NCI-H82 (cell line): Measurements from ENCODE around the gene SWI5.

Experiments used
- DNase-seq: peaks from one replicate; lab custom pipeline; 2025; lab: John Stamatoyannopoulos, UW

SWI5 gene

DNA sequence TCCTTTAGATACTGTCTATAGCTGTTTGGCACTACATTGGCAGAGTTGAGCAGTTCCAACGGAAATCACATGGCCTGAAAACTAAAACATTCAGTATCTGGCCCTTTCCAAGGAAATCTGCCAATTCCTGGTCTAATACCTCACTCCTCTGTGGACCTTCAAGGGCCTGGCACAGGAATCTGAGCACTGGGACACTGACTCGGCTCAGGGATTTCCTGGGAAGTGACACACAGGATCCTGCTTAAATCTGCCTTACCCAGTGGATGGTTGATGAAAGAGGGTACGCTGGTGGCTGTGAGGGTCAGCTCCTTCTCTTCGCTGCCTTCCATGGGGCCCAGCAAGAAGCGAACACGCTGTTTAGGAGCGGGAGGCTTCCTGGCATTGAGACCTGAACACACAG lies 45.3 kb downstream of the SWI5 start:
- no peak for DNase-seq

DNA sequence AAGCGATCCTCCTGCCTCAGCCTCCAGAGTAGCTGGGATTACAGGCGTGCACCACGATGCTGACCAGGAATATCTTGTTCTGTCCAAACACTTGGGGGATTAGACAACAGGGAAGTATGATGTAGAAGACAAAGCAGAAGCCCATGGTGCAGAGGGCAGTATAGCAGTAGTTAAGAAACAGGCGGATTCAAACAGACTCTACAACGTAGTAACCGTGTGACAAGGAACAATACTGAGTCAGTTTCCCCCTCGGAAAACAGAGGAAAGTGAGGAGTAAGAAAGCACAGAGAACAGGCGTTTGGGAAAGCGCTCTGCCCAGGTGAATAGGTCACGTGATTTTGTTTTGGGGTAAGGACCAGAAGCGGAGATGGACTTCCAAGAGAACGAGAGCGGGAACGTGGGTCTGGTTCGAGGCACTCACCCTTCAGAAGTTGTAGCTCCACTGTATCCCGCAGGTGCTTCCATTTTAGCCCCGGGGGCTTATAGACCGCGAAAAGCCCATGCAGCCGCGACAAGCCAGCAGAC lies 45.9 kb downstream of the SWI5 start:
- no peak for DNase-seq

DNA sequence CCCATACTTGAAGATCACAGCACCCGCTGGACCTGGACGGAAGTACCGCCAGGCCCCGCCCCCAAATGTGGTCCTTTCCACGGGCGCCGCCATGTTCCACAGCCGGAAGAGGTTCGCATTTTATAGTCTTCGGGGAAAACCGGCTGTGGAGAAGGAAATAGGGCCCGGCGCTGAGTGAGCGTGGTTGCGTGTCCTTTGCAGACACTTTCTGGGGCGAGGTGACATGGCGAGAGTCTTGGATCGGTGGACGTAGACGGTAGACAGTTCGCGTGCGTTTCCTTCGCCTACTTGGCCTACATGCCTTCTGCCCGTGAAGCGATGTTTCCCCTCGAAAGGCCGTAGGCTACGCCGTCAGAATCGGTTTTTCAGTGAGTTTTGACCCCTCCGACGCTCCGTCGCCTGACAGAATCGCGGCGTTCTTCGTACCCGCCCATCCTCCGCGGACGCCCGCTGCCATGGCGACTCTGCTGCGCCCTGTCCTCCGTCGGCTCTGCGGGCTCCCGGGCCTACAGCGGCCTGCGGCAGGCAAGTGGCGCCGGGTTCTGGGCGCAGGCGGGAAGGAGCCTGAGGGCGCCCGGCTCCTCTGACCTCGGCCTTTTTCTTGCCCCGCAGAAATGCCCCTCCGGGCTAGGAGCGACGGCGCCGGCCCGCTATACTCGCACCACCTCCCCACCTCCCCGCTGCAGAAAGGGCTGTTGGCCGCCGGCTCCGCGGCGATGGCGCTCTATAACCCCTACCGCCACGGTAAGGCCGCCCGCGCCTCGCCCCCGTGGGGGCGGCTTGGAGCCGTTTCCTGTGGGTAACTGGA lies 46.5 kb downstream of the SWI5 start, which contains the start of the genes COQ4 and TRUB2:
Gene COQ4 (plus strand): TSS at position 436 of the 808 bp plus-strand sequence. CDS start 20 bp downstream, at position 456.
Gene TRUB2 (minus strand): TSS at position 44 of the 808 bp plus-strand sequence. CDS start 39 bp downstream, at position 5.
- peak; percentile 97 for DNase-seq

DNA sequence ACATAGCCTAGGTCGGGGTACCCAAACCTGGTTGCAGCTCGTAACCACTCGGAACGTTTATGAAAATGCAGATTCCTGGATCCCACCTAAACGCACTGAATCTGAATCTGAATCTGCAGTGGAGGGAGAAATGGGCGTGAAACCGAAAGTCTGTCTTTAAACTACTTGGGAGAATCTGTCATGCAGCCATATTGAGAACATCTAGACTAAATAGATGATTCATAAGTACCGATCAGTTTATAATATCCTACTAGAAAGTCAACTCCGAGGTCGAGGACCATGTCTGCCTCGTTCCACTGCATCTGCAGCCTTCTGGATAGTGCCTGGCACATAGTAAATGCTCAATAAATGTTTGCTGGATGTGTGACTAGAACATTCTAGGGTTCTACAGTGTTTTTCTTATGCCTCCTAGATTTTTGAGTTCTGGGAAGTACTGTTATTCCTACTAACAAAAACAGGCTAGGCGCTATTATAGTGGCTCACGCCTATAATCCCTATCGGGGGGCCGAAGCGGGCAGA lies 47.2 kb downstream of the SWI5 start:
- DNase-seq, result no peak

DNA sequence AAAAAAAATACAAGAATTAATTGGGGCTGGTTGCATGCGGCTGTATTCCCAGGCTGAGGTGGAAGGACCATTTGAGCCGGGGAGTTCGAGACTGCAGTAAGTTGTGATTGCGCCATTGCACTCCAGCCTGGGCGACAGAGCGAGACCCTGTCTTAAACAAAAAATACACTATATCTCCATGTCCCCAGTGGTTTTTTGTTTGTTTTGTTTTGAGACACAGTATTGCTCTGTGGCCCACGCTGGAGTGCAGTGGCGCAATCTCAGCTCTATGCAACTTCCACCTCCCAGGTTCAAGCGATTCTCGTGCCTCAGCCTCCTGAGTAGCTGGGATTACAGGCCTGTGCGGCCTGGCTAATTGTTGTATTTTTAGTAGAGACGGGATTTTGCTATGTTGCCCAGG lies 47.7 kb downstream of the SWI5 start:
- no peak for DNase-seq

DNA sequence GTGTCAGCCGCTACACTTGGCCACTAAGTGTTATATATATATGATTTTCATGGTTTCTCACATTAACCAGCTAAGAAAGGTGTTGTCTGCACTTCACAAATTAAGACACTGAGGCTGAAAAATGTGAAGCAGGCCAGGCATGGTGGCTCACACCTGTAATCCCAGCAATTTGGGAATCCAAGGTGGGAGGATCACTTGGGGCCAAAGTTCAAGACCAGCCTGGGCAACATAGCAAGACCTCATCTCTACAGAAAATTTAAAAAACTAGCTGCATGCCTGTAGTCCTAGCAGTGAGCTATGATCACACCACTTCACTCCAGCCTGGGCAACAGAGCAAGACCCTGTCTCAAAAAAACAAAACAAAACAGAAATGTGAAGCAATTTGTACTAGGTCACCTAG lies 48.3 kb downstream of the SWI5 start:
- DNase-seq, result no peak

DNA sequence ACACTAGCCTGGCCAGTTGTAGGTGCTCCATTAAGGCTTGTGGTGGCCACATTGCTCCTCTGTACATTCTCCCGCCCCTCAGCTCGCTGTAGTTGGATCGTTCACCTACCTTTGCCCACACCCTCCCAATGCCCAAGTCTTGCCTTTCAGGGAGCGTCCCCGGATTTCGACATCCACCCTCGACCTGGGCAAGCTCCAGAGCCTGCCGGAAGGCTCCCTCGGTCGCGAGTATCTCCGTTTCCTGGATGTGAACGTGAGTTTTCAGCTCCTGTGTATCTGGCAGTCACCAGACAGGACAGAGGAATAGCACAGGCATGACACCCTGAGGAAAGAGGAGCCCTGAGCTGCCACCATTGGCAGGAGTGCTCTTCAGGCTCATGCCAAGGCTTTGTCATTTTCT lies 49.6 kb downstream of the SWI5 start:
- DNase-seq, result no peak

DNA sequence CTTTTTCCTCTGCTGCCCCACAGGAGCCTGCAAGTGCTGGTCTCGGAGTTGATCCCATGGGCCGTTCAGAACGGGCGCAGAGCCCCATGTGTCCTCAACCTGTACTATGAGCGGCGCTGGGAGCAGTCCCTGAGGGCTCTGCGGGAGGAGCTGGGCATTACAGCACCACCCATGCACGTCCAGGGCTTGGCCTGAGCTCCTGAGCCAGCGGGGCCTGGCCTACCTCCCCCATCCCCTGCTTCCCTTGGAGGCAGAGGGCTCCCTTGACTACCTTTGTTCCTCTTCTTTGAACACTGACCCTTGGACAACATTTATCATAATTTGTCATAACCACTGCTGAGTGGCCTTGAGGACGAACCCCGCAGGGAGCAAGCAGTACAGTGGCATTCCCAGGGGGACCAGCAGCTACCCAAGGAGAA lies 57.4 kb downstream of the SWI5 start:
- DNase-seq, result no peak

DNA sequence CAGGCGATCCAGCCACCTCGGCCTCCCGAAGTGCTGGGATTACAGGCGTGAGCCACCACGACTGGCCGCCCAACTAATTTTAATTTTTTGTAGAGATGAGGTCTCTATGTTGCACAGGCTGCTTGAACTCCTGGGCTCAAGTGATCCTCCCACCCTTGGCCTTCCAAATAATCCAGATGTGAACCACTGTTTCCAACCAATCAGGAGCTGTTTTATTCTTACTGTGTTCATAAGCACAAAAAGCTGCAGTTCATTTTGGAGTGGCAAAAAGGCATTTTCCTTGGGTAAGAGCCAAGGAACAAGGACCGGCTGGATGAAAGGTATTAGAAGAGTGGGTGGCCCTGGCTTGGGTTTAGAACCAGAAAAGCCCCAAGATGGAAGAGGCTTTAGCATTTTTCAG lies 59.1 kb downstream of the SWI5 start:
- no peak for DNase-seq

DNA sequence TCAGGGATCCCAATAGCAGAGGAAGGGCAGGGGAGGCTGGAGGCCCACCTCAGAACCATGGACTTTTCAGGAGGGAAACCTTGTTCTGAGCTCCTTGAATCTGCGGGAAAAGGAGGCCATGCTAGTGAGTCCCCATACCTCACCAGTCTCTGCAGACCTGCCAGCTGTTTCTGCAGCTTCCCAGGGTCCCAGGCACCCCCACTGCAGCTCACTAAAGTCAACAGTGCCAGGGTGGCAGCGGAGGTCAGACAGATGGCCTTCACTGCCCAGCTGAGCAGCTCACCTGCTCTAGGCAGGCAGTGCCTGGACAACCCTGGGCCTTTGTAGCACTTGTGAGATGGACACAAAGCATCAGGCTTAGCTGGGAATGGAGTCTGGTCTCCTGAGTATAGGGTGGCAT lies 59.8 kb downstream of the SWI5 start:
- no peak for DNase-seq

DNA sequence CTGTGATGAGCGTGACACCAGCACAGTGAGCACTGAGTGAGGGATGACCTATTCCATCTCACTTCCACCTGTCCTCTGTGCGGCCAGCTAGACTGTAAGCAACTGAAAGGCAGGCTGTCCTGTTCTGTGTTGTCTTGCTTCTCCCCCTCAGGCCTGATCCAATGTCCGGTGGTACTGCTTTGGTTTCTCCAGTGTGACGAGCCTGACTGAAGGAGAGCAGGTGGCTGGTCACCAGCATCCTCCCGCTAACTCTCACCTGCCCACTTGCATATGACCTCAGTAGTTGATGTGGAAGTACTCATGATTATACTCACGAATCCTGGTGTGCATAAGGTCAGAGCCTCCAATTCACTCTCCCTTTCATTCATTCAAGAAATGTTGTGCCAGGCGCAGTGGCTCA lies 61.9 kb downstream of the SWI5 start:
- DNase-seq, result no peak
